ENCODE results near the gene RARRES1. TPM values are rescaled to one million over a fixed set of nuclear protein-coding genes. Genes with fewer than 3 reads are reported as not detected.
A peak's percentile ranks its signal among the peaks of the same experiment; 100 is the strongest.

RARRES1 gene
- total RNA-seq, 1 experiment from 2014 or later = 20.5 TPM

- ChIA-PET CTCF (no interaction called here), POLR2A (ENCODE audit: unreplicated experiment) (no interaction called here)
- no peak for TF ChIP-seq CTCF (conservative IDR thresholded peaks at IDR 0.05)
- TF ChIP-seq EZH2 (IDR thresholded peaks at IDR 0.05; ENCODE audit: low read depth) = no peak
- no peak overlapping the region for H3K4me3 ChIP-seq
- H3K79me2 ChIP-seq (ENCODE audit: low read depth) = peaks cover 30% of the 10 kb centered on the region
- H3K27me3 ChIP-seq (ENCODE audit: insufficient read depth, low read depth) = no peaks in the 10 kb centered on the region
- H3K9me3 ChIP-seq (ENCODE audit: insufficient read depth, low read depth) = no peaks in the 10 kb centered on the region
- H3K27ac ChIP-seq = no peak overlapping the region
- H3K9me2 ChIP-seq (ENCODE audit: insufficient read depth) = no peaks in the 10 kb centered on the region
- H3F3A ChIP-seq (ENCODE audit: insufficient read depth, low read depth) = peaks cover 37% of the 10 kb centered on the region; the same call in 1 of the 2 replicates
- peaks cover 33% of the 10 kb centered on the region for H3K36me3 ChIP-seq (ENCODE audit: low read depth)
- no TSS peak for BruUV-seq (replicated peaks)
- H4K20me1 ChIP-seq (ENCODE audit: insufficient read depth) = no peaks in the 10 kb centered on the region; the same call in 1 of the 2 replicates
- intact Hi-C loops (cut with micrococcal nuclease; ENCODE audit: unreplicated experiment) = no loop called here
- no peak for DNase-seq
- no peak overlapping the region for H3K4me2 ChIP-seq
- no peak overlapping the region for H2AFZ ChIP-seq
- peaks cover 19% of the 10 kb centered on the region for H3K4me1 ChIP-seq (replicated peaks; ENCODE audit: insufficient read depth)
These were observed 19.8 kb downstream of the RARRES1 start for GRCh38 chr3:158712443-158712842.

DNA sequence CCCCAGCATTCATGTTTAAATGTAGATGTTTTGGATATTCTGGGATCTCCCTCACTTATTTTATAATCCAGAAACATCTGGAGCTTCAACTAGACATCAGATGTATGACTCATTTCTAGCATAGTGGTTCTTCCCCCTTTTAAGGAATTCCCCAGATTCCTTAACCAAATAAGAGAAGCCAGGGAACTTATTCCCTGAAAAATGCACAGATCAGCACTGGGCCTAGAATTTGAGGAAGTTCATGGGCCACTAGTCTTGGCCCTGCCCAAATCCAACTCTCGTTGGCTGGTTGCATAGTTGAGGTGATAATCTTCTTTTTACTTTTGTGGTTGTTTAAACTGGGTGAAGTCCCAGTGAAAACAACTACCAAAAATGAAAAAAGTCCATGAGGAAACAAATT, 20.4 kb downstream of the RARRES1 start:
- no peak overlapping the region for H2AFZ ChIP-seq
- H3K36me3 ChIP-seq (ENCODE audit: low read depth) = peaks cover 39% of the 10 kb centered on the region
- no peak for TF ChIP-seq CTCF (conservative IDR thresholded peaks at IDR 0.05)
- no peak for TF ChIP-seq EZH2 (IDR thresholded peaks at IDR 0.05; ENCODE audit: low read depth)
- 0 out of 2 replicates have a peak overlapping the region, but pooled peaks have one; percentile 39 for H3K27ac ChIP-seq
- no TSS peak for BruUV-seq (replicated peaks)
- ChIA-PET CTCF (no interaction called here), POLR2A (ENCODE audit: unreplicated experiment) (no interaction called here)
- intact Hi-C loops (cut with micrococcal nuclease; ENCODE audit: unreplicated experiment) = no loop called here
- peaks cover 25% of the 10 kb centered on the region for H3K79me2 ChIP-seq (ENCODE audit: low read depth)
- peaks cover 13% of the 10 kb centered on the region for H3K4me1 ChIP-seq (replicated peaks; ENCODE audit: insufficient read depth)
- DNase-seq = no peak
- H3K9me2 ChIP-seq (ENCODE audit: insufficient read depth) = no peaks in the 10 kb centered on the region
- no peaks in the 10 kb centered on the region; the same call in 1 of the 2 replicates for H4K20me1 ChIP-seq (ENCODE audit: insufficient read depth)
- no peaks in the 10 kb centered on the region for H3K9me3 ChIP-seq (ENCODE audit: insufficient read depth, low read depth)
- H3K27me3 ChIP-seq (ENCODE audit: insufficient read depth, low read depth) = no peaks in the 10 kb centered on the region
- H3F3A ChIP-seq (ENCODE audit: insufficient read depth, low read depth) = peaks cover 32% of the 10 kb centered on the region; the same call in 1 of the 2 replicates
- H3K4me2 ChIP-seq = no peak overlapping the region
- no peak overlapping the region for H3K4me3 ChIP-seq

DNA sequence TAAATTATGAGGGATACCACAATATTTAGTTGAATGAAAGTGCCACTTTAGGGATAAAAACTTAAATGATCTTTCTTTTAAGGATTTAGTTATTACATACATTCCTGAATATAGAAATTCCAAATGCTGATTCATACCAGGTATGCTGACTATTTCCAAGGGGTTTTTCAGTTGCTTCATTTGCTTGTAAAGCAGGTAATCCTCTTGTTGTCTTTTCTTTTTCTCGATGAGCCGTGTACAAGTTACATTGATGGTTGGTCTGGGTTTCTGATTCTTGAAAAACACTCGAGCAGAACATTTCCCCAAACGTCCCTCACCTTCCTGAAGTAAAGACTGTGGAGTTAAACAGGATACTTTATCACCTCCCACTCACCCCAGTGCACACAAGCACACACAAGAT, 21.7 kb downstream of the RARRES1 start:
- Histone ChIP-seq H3F3A (ENCODE audit: insufficient read depth, low read depth) (peaks cover 24% of the 10 kb centered on the region; the same call in 1 of the 2 replicates), H3K4me2 (no peak overlapping the region), H3K9me3 (ENCODE audit: insufficient read depth, low read depth) (no peaks in the 10 kb centered on the region), H3K36me3 (ENCODE audit: low read depth) (peaks cover 47% of the 10 kb centered on the region), H3K79me2 (ENCODE audit: low read depth) (peaks cover 15% of the 10 kb centered on the region), H3K4me1 (replicated peaks; ENCODE audit: insufficient read depth) (peaks cover 6% of the 10 kb centered on the region), H2AFZ (no peak overlapping the region), H3K4me3 (no peak overlapping the region), H4K20me1 (ENCODE audit: insufficient read depth) (no peaks in the 10 kb centered on the region; the same call in 1 of the 2 replicates), H3K27ac (peak overlapping the region; percentile 9; the same call in 1 of the 2 replicates), H3K9me2 (ENCODE audit: insufficient read depth) (no peaks in the 10 kb centered on the region), H3K27me3 (ENCODE audit: insufficient read depth, low read depth) (no peaks in the 10 kb centered on the region)
- CTCF ChIA-PET = no interaction called here
- POLR2A ChIA-PET (ENCODE audit: unreplicated experiment) = no interaction called here
- intact Hi-C loops (cut with micrococcal nuclease; ENCODE audit: unreplicated experiment) = no loop called here
- BruUV-seq (replicated peaks) = no TSS peak
- TF ChIP-seq CTCF (conservative IDR thresholded peaks at IDR 0.05) (no peak), EZH2 (IDR thresholded peaks at IDR 0.05; ENCODE audit: low read depth) (no peak)
- DNase-seq = no peak
